Measurements from ENCODE around the gene SOD2.

GRCh38 chr6:159655409-159655988 is 37.5 kb downstream of the SOD2 start:
- TF ChIP-seq POLR2A (IDR thresholded peaks at IDR 0.05) (no peak), CTCF (IDR thresholded peaks at IDR 0.05 in 4 of 5, conservative IDR thresholded peaks at IDR 0.05 in 1 of 5) (no peak)
